K562 (cell line): ENCODE results near the gene HOXA10. TPM values are rescaled to one million over a fixed set of nuclear protein-coding genes. Genes with fewer than 3 reads are reported as not detected.

ENCODE experiments used
- ATAC-seq: fragments of 200-7000 bp; cut with Tn5 transposase; 3 replicates; pipeline ENCODE4 v1.9.1; 2020; ENCODE audit warnings: moderate library complexity
- BruUV-seq: library from RNA; stranded (reverse); fragments of 400-500 nt; replicated peaks from 2 replicates; lab custom pipeline; 2021; lab: Mats Ljungman, UMichigan
- CTCF ChIA-PET: fragments of 300-600 bp; formaldehyde crosslinking; extraction: SDS; loops from one replicate; lab custom pipeline; 2021; ENCODE audit warnings: low intra/inter-chr PET ratio; lab: Yijun Ruan, JAX
- POLR2A ChIA-PET: fragments of 300-600, 350-650 bp; sonication (Branson Sonifier 250); formaldehyde crosslinking; extraction: SDS; loops from one replicate; lab custom pipeline; 2021; ENCODE audit warnings: antibody characterized with exemption, inconsistent platforms; lab: Yijun Ruan, JAX
- DNase-seq, 4 experiments: peaks; one replicate each; pipeline versions ENCODE4 v3.0.0 to v3.0.0-alpha.2; 2011 to 2018; ENCODE audit warnings: low spot score in 3 of 4, mixed read lengths in 3 of 4; ENCODE audit errors: extremely low read depth in 1 of 4
- FAIRE-seq: peaks from 2 replicates; lab custom pipeline; 2011; peaks lifted over from hg19 to GRCh38; lab: Jason Lieb, UNC
- H2AFZ ChIP-seq: 2 replicates; pipeline ENCODE4 v1.6.0; 2011; ENCODE audit warnings: low read depth, low read length, control low read depth, inconsistent platforms
- H3K27ac ChIP-seq: fragments of 200-600 bp; 3 replicates; pipeline ENCODE4 v1.8.0; 2011; ENCODE audit warnings: low read depth, mild to moderate bottlenecking, control low read depth, inconsistent platforms, low read length, moderate library complexity, mixed read lengths; ENCODE audit errors: extremely low read depth
- H3K27me3 ChIP-seq, 2 experiments: fragments of 300-600 bp in 1 of 2; 2 replicates in 1 of 2; 3 replicates in 1 of 2; pipeline versions ENCODE4 v1.6.0 to v1.8.0; 2011; ENCODE audit warnings: inconsistent platforms in 2 of 2, low read length in 2 of 2, mild to moderate bottlenecking in 1 of 2, mixed read lengths in 1 of 2, moderate library complexity in 1 of 2; ENCODE audit not compliant: control insufficient read depth in 2 of 2, insufficient read depth in 2 of 2
- H3K36me3 ChIP-seq: fragments of 300-600 bp; 3 replicates; pipeline ENCODE4 v1.8.0; 2011; ENCODE audit warnings: mild to moderate bottlenecking, low read length, inconsistent platforms; ENCODE audit not compliant: control insufficient read depth, insufficient read depth
- H3K4me1 ChIP-seq, 2 experiments: fragments of 200-600 bp in 1 of 2; replicated peaks in 1 of 2; 2 replicates in 1 of 2; 3 replicates in 1 of 2; pipeline versions ENCODE4 v1.5.1 to v1.8.0; 2011; ENCODE audit warnings: inconsistent platforms in 2 of 2, low read length in 2 of 2, mild to moderate bottlenecking in 1 of 2, mixed read lengths in 1 of 2, moderate library complexity in 1 of 2; ENCODE audit not compliant: control insufficient read depth in 2 of 2, insufficient read depth in 2 of 2
- H3K4me2 ChIP-seq: 2 replicates; pipeline ENCODE4 v1.6.1; 2011; ENCODE audit warnings: low read length, control low read depth, inconsistent platforms, mixed read lengths; ENCODE audit not compliant: insufficient read depth
- H3K4me3 ChIP-seq: fragments of 200-600 bp; sonication (generic), shearing (Covaris generic); 2 replicates; pipeline ENCODE4 v1.5.1; 2016; ENCODE audit warnings: control low read depth, inconsistent platforms
- H3K79me2 ChIP-seq: fragments of 200-600 bp; 3 replicates; pipeline ENCODE4 v1.8.0; 2011; ENCODE audit warnings: low read length, inconsistent platforms; ENCODE audit not compliant: control insufficient read depth, insufficient read depth
- H3K9ac ChIP-seq, 2 experiments: 2 replicates each; pipeline versions ENCODE4 v1.6.0 to v1.6.1; 2011; ENCODE audit warnings: low read depth in 2 of 2, low read length in 2 of 2, control low read depth in 1 of 2, inconsistent platforms in 1 of 2, mild to moderate bottlenecking in 1 of 2, mixed read lengths in 1 of 2; ENCODE audit not compliant: insufficient read depth in 1 of 2
- H3K9me1 ChIP-seq: one replicate; pipeline ENCODE4 v1.6.0; 2011; ENCODE audit warnings: inconsistent platforms, mild to moderate bottlenecking, low read length, moderate library complexity; ENCODE audit not compliant: control insufficient read depth, insufficient read depth
- H3K9me3 ChIP-seq: replicated peaks from 2 replicates; pipeline ENCODE4 v1.5.1; 2011; ENCODE audit warnings: low read depth, low read length, inconsistent platforms; ENCODE audit not compliant: control insufficient read depth, insufficient read depth
- H4K20me1 ChIP-seq: replicated peaks from 2 replicates; pipeline ENCODE4 v1.6.1; 2011; ENCODE audit warnings: low read length, inconsistent platforms, mixed read lengths; ENCODE audit not compliant: control insufficient read depth, insufficient read depth
- CC2D1A ChIP-seq: fragments of 450-650 bp; IDR thresholded peaks from 2 replicates; pipeline ENCODE4 v1.6.1; 2017; ENCODE audit warnings: mild to moderate bottlenecking
- CCNT2 ChIP-seq: IDR thresholded peaks from 2 replicates; pipeline ENCODE4 v1.6.1; 2011; ENCODE audit warnings: borderline replicate concordance, low read depth, mild to moderate bottlenecking, moderate library complexity, mixed read lengths, low read length; ENCODE audit not compliant: insufficient read length; ENCODE audit errors: extremely low read depth
- FOS ChIP-seq: IDR thresholded peaks from 3 replicates; pipeline ENCODE4 v1.6.1; 2011; ENCODE audit not compliant: insufficient read length; ENCODE audit errors: extremely low read depth
- IRF1 ChIP-seq: sonication (generic); formaldehyde crosslinking; IDR thresholded peaks from 2 replicates; pipeline ENCODE4 v1.8.0; 2022; ENCODE audit warnings: missing genetic modification reagents, mild to moderate bottlenecking, borderline replicate concordance
- RFX7 ChIP-seq: fragments of 250-450 bp; sonication (Bioruptor Pico); IDR thresholded peaks from 2 replicates; pipeline ENCODE4 v1.5.1; 2021; ENCODE audit warnings: mild to moderate bottlenecking
- TAF9B ChIP-seq: fragments of 450-650 bp; IDR thresholded peaks from 2 replicates; pipeline ENCODE4 v1.6.1; 2018; ENCODE audit warnings: mild to moderate bottlenecking; ENCODE audit not compliant: partially characterized antibody
- TARDBP ChIP-seq: fragments of 450-650 bp; IDR thresholded peaks from 2 replicates; pipeline ENCODE4 v1.6.1; 2016
- TRIM24 ChIP-seq, 2 experiments: fragments of 450-650 bp; IDR thresholded peaks; 2 replicates each; pipeline ENCODE4 v1.6.1; 2016
- USF1 ChIP-seq: sonication (generic); formaldehyde crosslinking; IDR thresholded peaks from 2 replicates; pipeline ENCODE4 v1.9.0; 2022; ENCODE audit warnings: mild to moderate bottlenecking, missing genetic modification reagents
- ZNF263 ChIP-seq: sonication (generic); formaldehyde crosslinking; IDR thresholded peaks from 2 replicates; pipeline ENCODE4 v1.8.0; 2022; ENCODE audit warnings: mild to moderate bottlenecking, missing genetic modification reagents, borderline replicate concordance
- ZNF583 ChIP-seq: fragments of 250-450 bp; sonication (Bioruptor Pico); IDR thresholded peaks from 2 replicates; pipeline ENCODE4 v1.4.0; 2020
- ZSCAN32 ChIP-seq: fragments of 450-650 bp; formaldehyde crosslinking; IDR thresholded peaks from 2 replicates; pipeline ENCODE4 v1.4.0; 2020; ENCODE audit warnings: mild to moderate bottlenecking, moderate library complexity
- WGBS: fragments of 100-300 bp; shearing (Covaris generic); methylation state at CpG from one replicate; pipeline ENCODE4 v1.1.6; 2016; ENCODE audit warnings: low coverage, mixed read lengths; ENCODE audit not compliant: insufficient coverage; ENCODE audit errors: missing lambda C conversion rate; 5-methylcytosine and 5-hydroxymethylcytosine counted together
- in situ Hi-C: fragments of 300-500 bp; cut with MboI; formaldehyde crosslinking; loops from 4 replicates; pipeline ENCODE4 v1.15.0; 2018; ENCODE audit warnings: inconsistent platforms, mixed read lengths
- intact Hi-C: fragments of 100-400 bp; cut with micrococcal nuclease; formaldehyde crosslinking; loops from 2 replicates; pipeline ENCODE4 v1.14.2; 2022
- polyA plus RNA-seq, 8 experiments: library from polyadenylated mRNA; depleted of rRNA in 4 of 8; stranded (reverse) in 5 of 8; unstranded in 3 of 8; fragments of >200 nt; fragmentation: Nextera tagmentation in 2 of 8; fragmentation: Illumina TruSeq in 1 of 8; extraction: Ambion mirVana in 2 of 8; extraction: Trizol in 1 of 8; gene quantifications; 2 replicates each; pipeline versions ENCODE4 v1.2.1 to v1.2.3, GENCODE V29; 2011 to 2014; ENCODE audit warnings: inconsistent platforms in 1 of 8, missing spikeins in 1 of 8
- total RNA-seq, 7 experiments: library from RNA; depleted of rRNA in 6 of 7; stranded (reverse); fragments of >200 nt in 6 of 7; fragmentation: Illumina TruSeq in 2 of 7; extraction: Trizol in 2 of 7; gene quantifications; 2 replicates each; pipeline versions ENCODE4 v1.2.1 to v1.2.3, GENCODE V29; 2011 to 2021; ENCODE audit warnings: low replicate concordance in 1 of 7
- TF ChIP-seq, protein P1 (sequence below): fragments of 250-450 bp; sonication (Bioruptor Pico); IDR thresholded peaks from 2 replicates; pipeline ENCODE4 v1.8.0; 2021; ENCODE audit warnings: borderline replicate concordance, mild to moderate bottlenecking, moderate library complexity; ENCODE audit not compliant: poor library complexity, severe bottlenecking

Gene HOXA10
- total and polyA plus RNA-seq, 9 of the 15 experiments (the other 6 are each of a cell fraction or from before 2014, with no cell fraction given) = not detected

DNA sequence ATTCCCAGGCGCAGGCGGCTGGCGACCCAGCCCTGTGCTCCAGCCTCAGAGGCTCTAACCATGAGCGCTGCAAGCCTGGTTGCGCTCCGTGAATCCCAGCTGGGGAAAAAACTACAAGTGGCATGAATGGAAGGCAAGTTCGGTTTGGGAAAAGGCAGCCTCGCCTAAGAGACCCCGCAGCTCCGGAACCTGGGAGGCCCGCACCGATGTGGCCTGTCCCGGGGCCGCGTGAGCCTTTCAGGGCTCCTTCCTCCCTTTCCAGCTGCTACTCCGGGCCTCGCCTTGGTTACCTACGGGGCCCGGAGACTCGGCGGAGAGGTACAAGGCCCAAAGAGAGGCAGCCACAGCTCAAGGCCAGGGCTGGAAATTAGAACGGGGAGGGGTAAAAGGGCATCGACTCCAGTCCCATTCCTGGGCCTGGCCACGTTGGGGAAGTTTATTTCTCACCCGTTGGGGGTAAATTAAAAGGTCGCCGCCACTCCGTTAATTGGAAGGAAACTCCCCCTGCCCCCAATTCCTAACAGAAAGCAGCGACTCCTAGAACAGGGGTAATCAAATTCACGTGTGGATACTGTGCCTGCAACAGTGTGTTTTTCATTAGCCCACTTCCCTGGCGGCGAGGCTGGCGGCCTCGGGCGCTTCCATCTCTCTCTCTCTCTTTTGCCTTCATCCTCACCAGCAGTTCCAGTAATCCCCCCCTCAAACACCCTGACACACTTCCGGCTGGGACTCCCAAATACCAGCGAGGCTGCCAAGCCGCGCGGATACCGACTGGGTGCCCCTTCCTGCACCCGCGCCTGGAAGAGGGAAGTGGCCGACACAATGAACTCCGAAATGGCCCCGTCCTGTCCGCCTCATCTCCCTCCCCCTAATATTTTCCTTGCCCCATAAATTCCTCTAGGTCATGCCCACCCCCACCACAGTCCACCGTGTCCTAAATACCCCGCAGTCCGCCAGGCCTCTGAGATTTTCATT, 7.3 kb downstream of the HOXA10 start:
- no peaks in the 10 kb centered on the region for H3K9me1 ChIP-seq
- no TSS peak for BruUV-seq
- ATAC-seq = no peak
- H3K27ac ChIP-seq = no peak overlapping the region
- POLR2A ChIA-PET = no interaction called here
- no peak overlapping the region for H3K9ac ChIP-seq
- peaks cover 0 to 13% of the 10 kb centered on the region in 2 experiments; a peak in 2 of 5 replicates for H3K4me1 ChIP-seq
- in situ Hi-C loops = loop anchor here (5.0 to 25.0 kb wide), 4 partner anchors 655 to 1280 kb away; no protein-coding TSS in a partner anchor
- no peak for DNase-seq
- H3K9me3 ChIP-seq = no peaks in the 10 kb centered on the region
- no peak for FAIRE-seq
- intact Hi-C loops = no loop called here
- CTCF ChIA-PET = interaction anchor here (0.6 kb wide), 1 partner anchor 17 kb away, joined by 3 read pairs; no protein-coding TSS in a partner anchor
- no peaks in the 10 kb centered on the region for H3K79me2 ChIP-seq
- 12% methylated on average over 36 of the region's 50 CpGs for WGBS
- H3K27me3 ChIP-seq = peaks cover 37 to 73% of the 10 kb centered on the region in 2 experiments
- H3K4me2 ChIP-seq = no peak overlapping the region
- no peak overlapping the region for H3K4me3 ChIP-seq
- H4K20me1 ChIP-seq = no peaks in the 10 kb centered on the region
- TF ChIP-seq ZNF583 (CRISPR knock-in tag) (no peak), RFX7 (CRISPR knock-in tag) (no peak), ZSCAN32 (CRISPR knock-in tag) (no peak), FOS (no peak), CCNT2 (no peak), TARDBP (no peak), TAF9B (no peak), CC2D1A (no peak), IRF1 (CRISPR knock-in tag) (no peak), TRIM24 (IDR thresholded peaks at IDR 0.05) (no peak), USF1 (CRISPR knock-in tag) (no peak), ZNF263 (no peak)
- TF ChIP-seq, protein P1, sequence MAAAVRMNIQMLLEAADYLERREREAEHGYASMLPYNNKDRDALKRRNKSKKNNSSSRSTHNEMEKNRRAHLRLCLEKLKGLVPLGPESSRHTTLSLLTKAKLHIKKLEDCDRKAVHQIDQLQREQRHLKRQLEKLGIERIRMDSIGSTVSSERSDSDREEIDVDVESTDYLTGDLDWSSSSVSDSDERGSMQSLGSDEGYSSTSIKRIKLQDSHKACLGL (CRISPR knock-in tag) = no peak
- no peak overlapping the region for H2AFZ ChIP-seq
- H3K36me3 ChIP-seq = no peaks in the 10 kb centered on the region
